Measurements from ENCODE around the gene C10orf120. TPM values are rescaled to one million over a fixed set of nuclear protein-coding genes. Genes with fewer than 3 reads are reported as not detected.

C10orf120 gene
- total and polyA plus RNA-seq, 2 donors (not counting 3 experiments of a cell fraction or from before 2014, with no cell fraction given), result not detected

DNA sequence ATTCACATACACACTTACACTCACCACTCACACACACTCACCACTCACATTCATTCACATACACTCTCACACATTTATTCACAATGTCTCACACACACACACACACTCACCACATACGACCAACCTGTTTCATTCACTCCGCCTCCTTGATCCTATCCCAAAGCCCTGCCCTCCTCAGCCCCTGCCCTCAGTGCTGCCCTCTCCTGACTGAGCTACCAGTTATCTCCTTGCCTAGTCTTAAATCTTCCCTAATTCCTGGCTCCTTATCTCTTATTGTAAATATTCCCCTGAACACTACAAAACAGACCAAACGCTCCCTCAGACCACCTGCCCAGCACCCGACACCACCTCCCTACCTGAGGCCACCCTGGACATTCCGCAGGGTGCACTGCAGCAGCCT is 26.1 kb upstream of the C10orf120 start:
- CTCF ChIA-PET, result no interaction called here
- no peaks in the 10 kb centered on the region for H3K36me3 ChIP-seq (ENCODE audit: control insufficient read depth in 2 of 2, extremely low read depth in 1 of 2, insufficient read depth in 2 of 2, low read length in 2 of 2)
- no peaks in the 10 kb centered on the region for H3K9me1 ChIP-seq (replicated peaks; ENCODE audit: control insufficient read depth, extremely low read depth, insufficient read depth, low read length)
- no peak overlapping the region for H2AFZ ChIP-seq (ENCODE audit: low read depth, low read length)
- TF ChIP-seq EZH2 (IDR thresholded peaks at IDR 0.05; ENCODE audit: borderline replicate concordance, low read depth, low read length, severe bottlenecking) (no peak), POLR2A (IDR thresholded peaks at IDR 0.05; ENCODE audit: low read depth, low read length) (no peak), POLR2AphosphoS5 (IDR thresholded peaks at IDR 0.05; ENCODE audit: insufficient read depth, low read depth, low read length) (no peak), GATA2 (IDR thresholded peaks at IDR 0.05; ENCODE audit: insufficient read depth, insufficient read length, low read depth, low read length) (no peak)
- TF ChIP-seq, protein P1, sequence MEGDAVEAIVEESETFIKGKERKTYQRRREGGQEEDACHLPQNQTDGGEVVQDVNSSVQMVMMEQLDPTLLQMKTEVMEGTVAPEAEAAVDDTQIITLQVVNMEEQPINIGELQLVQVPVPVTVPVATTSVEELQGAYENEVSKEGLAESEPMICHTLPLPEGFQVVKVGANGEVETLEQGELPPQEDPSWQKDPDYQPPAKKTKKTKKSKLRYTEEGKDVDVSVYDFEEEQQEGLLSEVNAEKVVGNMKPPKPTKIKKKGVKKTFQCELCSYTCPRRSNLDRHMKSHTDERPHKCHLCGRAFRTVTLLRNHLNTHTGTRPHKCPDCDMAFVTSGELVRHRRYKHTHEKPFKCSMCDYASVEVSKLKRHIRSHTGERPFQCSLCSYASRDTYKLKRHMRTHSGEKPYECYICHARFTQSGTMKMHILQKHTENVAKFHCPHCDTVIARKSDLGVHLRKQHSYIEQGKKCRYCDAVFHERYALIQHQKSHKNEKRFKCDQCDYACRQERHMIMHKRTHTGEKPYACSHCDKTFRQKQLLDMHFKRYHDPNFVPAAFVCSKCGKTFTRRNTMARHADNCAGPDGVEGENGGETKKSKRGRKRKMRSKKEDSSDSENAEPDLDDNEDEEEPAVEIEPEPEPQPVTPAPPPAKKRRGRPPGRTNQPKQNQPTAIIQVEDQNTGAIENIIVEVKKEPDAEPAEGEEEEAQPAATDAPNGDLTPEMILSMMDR (IDR thresholded peaks at IDR 0.05; ENCODE audit: extremely low read depth in 1 of 2, insufficient read depth in 1 of 2, low read depth in 1 of 2, low read length in 2 of 2), result no peak
- H4K20me1 ChIP-seq (replicated peaks; ENCODE audit: control insufficient read depth, extremely low read depth, insufficient read depth, low read length), result no peaks in the 10 kb centered on the region
- no peak overlapping the region for H3K9ac ChIP-seq (replicated peaks; ENCODE audit: extremely low read depth, insufficient read depth, low read length)
- H3K79me2 ChIP-seq (ENCODE audit: control insufficient read depth, insufficient read depth, low read length), result no peaks in the 10 kb centered on the region
- intact Hi-C loops (cut with micrococcal nuclease) (no loop called here), dilution Hi-C loops (cut with MboI; ENCODE audit: extremely low pct_ligation_motif_present, low sequenced_read_pairs) (no loop called here)
- no peaks in the 10 kb centered on the region for H3K4me1 ChIP-seq (ENCODE audit: control insufficient read depth, extremely low read depth, insufficient read depth, low read length)
- no peak overlapping the region for H3K4me2 ChIP-seq (ENCODE audit: insufficient read depth, low read length)
- no peak overlapping the region for H3K4me3 ChIP-seq (replicated peaks in 1 of 3; ENCODE audit: insufficient read depth in 1 of 3, low read depth in 1 of 3, low read length in 3 of 3)
- no TSS peak for BruUV-seq (replicated peaks)
- H3K27me3 ChIP-seq (ENCODE audit: control insufficient read depth in 2 of 2, insufficient read depth in 2 of 2, low read length in 2 of 2), result no peaks in the 10 kb centered on the region
- DNase-seq (ENCODE audit: low read depth, low spot score) (no peak), FAIRE-seq (no peak)
- POLR2A ChIA-PET, result no interaction called here
- H3K9me3 ChIP-seq (replicated peaks; ENCODE audit: control insufficient read depth, insufficient read depth, low read length), result no peaks in the 10 kb centered on the region
- H3K27ac ChIP-seq (ENCODE audit: insufficient read depth, low read depth, low read length), result no peak overlapping the region

DNA sequence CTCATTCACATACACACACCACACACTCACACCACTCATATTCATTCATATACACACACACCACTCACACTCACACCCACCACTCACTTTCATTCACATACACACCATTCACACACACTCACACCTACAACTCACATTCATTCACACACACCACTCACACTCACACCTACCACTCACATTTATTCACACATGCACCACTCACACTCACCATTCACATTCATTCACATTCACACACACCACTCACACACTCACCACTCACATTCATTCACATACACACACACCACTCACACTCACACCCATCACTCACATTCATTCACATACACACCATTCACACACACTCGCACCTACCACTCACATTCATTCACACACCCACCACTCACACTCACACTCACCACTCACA is 25.4 kb upstream of the C10orf120 start:
- TF ChIP-seq MYC (IDR thresholded peaks at IDR 0.05; ENCODE audit: low read depth, low read length) (no peak), FOS (IDR thresholded peaks at IDR 0.05; ENCODE audit: borderline replicate concordance, insufficient read depth, low read length) (no peak)
- Histone ChIP-seq H3K9ac (replicated peaks; ENCODE audit: extremely low read depth, insufficient read depth, low read length) (no peak overlapping the region), H3K36me3 (ENCODE audit: control insufficient read depth in 2 of 2, extremely low read depth in 1 of 2, insufficient read depth in 2 of 2, low read length in 2 of 2) (no peaks in the 10 kb centered on the region), H3K4me2 (ENCODE audit: insufficient read depth, low read length) (no peak overlapping the region), H3K79me2 (ENCODE audit: control insufficient read depth, insufficient read depth, low read length) (no peaks in the 10 kb centered on the region), H3K4me3 (replicated peaks in 1 of 3; ENCODE audit: insufficient read depth in 1 of 3, low read depth in 1 of 3, low read length in 3 of 3) (no peak overlapping the region), H3K4me1 (ENCODE audit: control insufficient read depth, extremely low read depth, insufficient read depth, low read length) (no peaks in the 10 kb centered on the region), H3K27ac (ENCODE audit: insufficient read depth, low read depth, low read length) (no peak overlapping the region), H2AFZ (ENCODE audit: low read depth, low read length) (no peak overlapping the region), H3K27me3 (ENCODE audit: control insufficient read depth in 2 of 2, insufficient read depth in 2 of 2, low read length in 2 of 2) (no peaks in the 10 kb centered on the region), H3K9me3 (replicated peaks; ENCODE audit: control insufficient read depth, insufficient read depth, low read length) (no peaks in the 10 kb centered on the region), H3K9me1 (replicated peaks; ENCODE audit: control insufficient read depth, extremely low read depth, insufficient read depth, low read length) (no peaks in the 10 kb centered on the region), H4K20me1 (replicated peaks; ENCODE audit: control insufficient read depth, extremely low read depth, insufficient read depth, low read length) (no peaks in the 10 kb centered on the region)
- dilution Hi-C loops (cut with MboI; ENCODE audit: extremely low pct_ligation_motif_present, low sequenced_read_pairs) (no loop called here), intact Hi-C loops (cut with micrococcal nuclease) (no loop called here)
- CTCF ChIA-PET, result no interaction called here
- DNase-seq (ENCODE audit: low read depth, low spot score) (no peak), FAIRE-seq (no peak)
- no TSS peak for BruUV-seq (replicated peaks)
- POLR2A ChIA-PET, result no interaction called here
